ENCODE results near the gene CDS2.

CDS2 gene

DNA sequence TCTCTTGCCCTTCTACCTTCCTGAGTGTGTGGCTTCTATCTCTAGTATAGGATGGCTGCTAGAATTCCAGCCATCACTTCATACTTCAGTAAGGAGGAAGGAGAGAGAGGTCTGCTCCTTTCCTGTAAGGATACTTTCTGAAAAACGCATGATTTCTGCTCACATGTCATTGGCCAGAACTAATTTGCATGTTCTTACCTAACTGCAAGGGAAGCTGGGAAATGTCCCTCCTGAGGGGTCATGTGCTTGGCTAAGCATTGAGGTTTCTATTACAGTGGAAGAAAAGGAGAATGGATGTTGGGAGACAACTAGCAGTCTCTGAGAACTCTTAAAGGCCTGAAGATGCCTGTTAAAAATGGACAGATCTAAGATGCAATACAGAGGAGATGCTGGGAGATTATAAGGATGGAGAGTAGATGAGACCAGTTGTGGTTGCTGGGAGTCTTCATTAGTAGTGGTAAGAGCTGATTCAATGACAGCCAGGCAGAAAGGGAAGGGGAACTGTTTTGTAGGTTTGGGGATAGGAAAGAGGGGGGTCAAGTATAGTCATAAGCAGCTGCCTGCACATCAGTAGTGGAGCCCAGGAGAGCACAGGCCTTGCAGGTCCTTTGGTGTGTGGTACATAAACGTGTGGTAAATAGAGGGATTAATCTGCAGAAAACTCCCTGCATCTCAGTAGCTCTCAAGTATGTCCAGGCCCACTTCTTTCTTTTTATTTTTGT is 20.2 kb downstream of the CDS2 start:
- TF ChIP-seq BACH2 (CRISPR knock-in tag; IDR thresholded peaks at IDR 0.05; ENCODE audit: borderline replicate concordance), result no peak
- no peak for TF ChIP-seq PPARA (CRISPR knock-in tag; IDR thresholded peaks at IDR 0.05; ENCODE audit: borderline replicate concordance)
- no peak for TF ChIP-seq SNAI2 (CRISPR knock-in tag; IDR thresholded peaks at IDR 0.05)
- TF ChIP-seq ZFP3 (CRISPR knock-in tag; IDR thresholded peaks at IDR 0.05), result no peak
- TF ChIP-seq RARB (CRISPR knock-in tag; IDR thresholded peaks at IDR 0.05), result no peak
- no peak for TF ChIP-seq ZNF8 (CRISPR knock-in tag; IDR thresholded peaks at IDR 0.05)
- TF ChIP-seq ARNTL (CRISPR knock-in tag; IDR thresholded peaks at IDR 0.05; ENCODE audit: borderline replicate concordance, low read depth), result no peak
- no peak for TF ChIP-seq CSRNP3 (CRISPR knock-in tag; IDR thresholded peaks at IDR 0.05)
- no peak for TF ChIP-seq ZC3H10 (CRISPR knock-in tag; IDR thresholded peaks at IDR 0.05)
- TF ChIP-seq CSDC2 (CRISPR knock-in tag; IDR thresholded peaks at IDR 0.05), result no peak
- no peak for TF ChIP-seq TOX (CRISPR knock-in tag; IDR thresholded peaks at IDR 0.05; ENCODE audit: borderline replicate concordance)
- TF ChIP-seq, protein P1, sequence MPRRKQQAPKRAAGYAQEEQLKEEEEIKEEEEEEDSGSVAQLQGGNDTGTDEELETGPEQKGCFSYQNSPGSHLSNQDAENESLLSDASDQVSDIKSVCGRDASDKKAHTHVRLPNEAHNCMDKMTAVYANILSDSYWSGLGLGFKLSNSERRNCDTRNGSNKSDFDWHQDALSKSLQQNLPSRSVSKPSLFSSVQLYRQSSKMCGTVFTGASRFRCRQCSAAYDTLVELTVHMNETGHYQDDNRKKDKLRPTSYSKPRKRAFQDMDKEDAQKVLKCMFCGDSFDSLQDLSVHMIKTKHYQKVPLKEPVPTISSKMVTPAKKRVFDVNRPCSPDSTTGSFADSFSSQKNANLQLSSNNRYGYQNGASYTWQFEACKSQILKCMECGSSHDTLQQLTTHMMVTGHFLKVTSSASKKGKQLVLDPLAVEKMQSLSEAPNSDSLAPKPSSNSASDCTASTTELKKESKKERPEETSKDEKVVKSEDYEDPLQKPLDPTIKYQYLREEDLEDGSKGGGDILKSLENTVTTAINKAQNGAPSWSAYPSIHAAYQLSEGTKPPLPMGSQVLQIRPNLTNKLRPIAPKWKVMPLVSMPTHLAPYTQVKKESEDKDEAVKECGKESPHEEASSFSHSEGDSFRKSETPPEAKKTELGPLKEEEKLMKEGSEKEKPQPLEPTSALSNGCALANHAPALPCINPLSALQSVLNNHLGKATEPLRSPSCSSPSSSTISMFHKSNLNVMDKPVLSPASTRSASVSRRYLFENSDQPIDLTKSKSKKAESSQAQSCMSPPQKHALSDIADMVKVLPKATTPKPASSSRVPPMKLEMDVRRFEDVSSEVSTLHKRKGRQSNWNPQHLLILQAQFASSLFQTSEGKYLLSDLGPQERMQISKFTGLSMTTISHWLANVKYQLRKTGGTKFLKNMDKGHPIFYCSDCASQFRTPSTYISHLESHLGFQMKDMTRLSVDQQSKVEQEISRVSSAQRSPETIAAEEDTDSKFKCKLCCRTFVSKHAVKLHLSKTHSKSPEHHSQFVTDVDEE (CRISPR knock-in tag; IDR thresholded peaks at IDR 0.05), result no peak
- TF ChIP-seq ZNF70 (CRISPR knock-in tag; IDR thresholded peaks at IDR 0.05), result no peak
- TF ChIP-seq TCF4 (CRISPR knock-in tag; IDR thresholded peaks at IDR 0.05; ENCODE audit: borderline replicate concordance), result no peak
- no peak for TF ChIP-seq ZFP30 (CRISPR knock-in tag; IDR thresholded peaks at IDR 0.05)
- no peak for TF ChIP-seq ZNF565 (CRISPR knock-in tag; conservative IDR thresholded peaks at IDR 0.05; ENCODE audit: low read depth)
- no peak for TF ChIP-seq OSR1 (CRISPR knock-in tag; IDR thresholded peaks at IDR 0.05)
- TF ChIP-seq GLIS3 (CRISPR knock-in tag; IDR thresholded peaks at IDR 0.05), result no peak
- TF ChIP-seq ISL1 (CRISPR knock-in tag; IDR thresholded peaks at IDR 0.05), result no peak
- ATAC-seq, result no peak

GRCh38 chr20:5148581-5148980 is 21.8 kb downstream of the CDS2 start:
- TF ChIP-seq, protein P1 (CRISPR knock-in tag; IDR thresholded peaks at IDR 0.05), result no peak
- TF ChIP-seq GLIS3 (CRISPR knock-in tag; IDR thresholded peaks at IDR 0.05), result no peak
- no peak for TF ChIP-seq TOX (CRISPR knock-in tag; IDR thresholded peaks at IDR 0.05; ENCODE audit: borderline replicate concordance)
- TF ChIP-seq ZC3H10 (CRISPR knock-in tag; IDR thresholded peaks at IDR 0.05), result no peak
- TF ChIP-seq CSDC2 (CRISPR knock-in tag; IDR thresholded peaks at IDR 0.05), result no peak
- no peak for TF ChIP-seq OSR1 (CRISPR knock-in tag; IDR thresholded peaks at IDR 0.05)
- no peak for TF ChIP-seq ESRRG (CRISPR knock-in tag; IDR thresholded peaks at IDR 0.05)
- TF ChIP-seq CREB5 (CRISPR knock-in tag; IDR thresholded peaks at IDR 0.05; ENCODE audit: low read depth), result no peak
- ATAC-seq, result no peak

- no peak for ATAC-seq
- TF ChIP-seq PPARA (CRISPR knock-in tag; IDR thresholded peaks at IDR 0.05; ENCODE audit: borderline replicate concordance) (no peak), CSDC2 (CRISPR knock-in tag; IDR thresholded peaks at IDR 0.05) (no peak), ZFP3 (CRISPR knock-in tag; IDR thresholded peaks at IDR 0.05) (no peak)
- TF ChIP-seq, protein P2, sequence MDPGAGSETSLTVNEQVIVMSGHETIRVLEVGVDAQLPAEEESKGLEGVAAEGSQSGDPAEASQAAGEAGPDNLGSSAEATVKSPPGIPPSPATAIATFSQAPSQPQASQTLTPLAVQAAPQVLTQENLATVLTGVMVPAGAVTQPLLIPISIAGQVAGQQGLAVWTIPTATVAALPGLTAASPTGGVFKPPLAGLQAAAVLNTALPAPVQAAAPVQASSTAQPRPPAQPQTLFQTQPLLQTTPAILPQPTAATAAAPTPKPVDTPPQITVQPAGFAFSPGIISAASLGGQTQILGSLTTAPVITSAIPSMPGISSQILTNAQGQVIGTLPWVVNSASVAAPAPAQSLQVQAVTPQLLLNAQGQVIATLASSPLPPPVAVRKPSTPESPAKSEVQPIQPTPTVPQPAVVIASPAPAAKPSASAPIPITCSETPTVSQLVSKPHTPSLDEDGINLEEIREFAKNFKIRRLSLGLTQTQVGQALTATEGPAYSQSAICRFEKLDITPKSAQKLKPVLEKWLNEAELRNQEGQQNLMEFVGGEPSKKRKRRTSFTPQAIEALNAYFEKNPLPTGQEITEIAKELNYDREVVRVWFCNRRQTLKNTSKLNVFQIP (CRISPR knock-in tag; IDR thresholded peaks at IDR 0.05; ENCODE audit: borderline replicate concordance, low read depth), result no peak
Measured at GRCh38 chr20:5149892-5150225, 23.1 kb downstream of the CDS2 start.

All from SK-N-SH treated with all-trans-retinoic acid at 6 μM for 48 hours (cell line).